ENCODE measurements around the gene TMOD1.

Gene TMOD1

DNA sequence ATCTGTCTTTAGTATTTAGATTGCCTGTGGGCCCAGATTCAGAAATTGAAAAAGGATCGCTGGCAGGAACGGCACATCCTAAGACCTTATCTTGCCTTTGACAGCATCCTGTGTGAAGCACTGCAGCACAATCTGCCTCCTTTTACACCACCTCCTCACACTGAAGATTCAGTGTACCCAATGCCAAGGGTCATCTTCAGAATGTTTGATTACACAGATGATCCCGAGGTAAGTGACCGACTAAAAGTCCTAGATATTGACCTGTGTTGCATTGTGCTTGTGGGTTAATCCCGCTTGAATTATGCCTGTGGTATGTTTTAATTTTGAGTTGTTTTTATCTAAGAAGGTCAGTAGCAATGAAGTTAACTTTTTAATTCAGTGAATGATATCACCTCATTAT is 146.5 kb downstream of the TMOD1 start:
- no peak for DNase-seq

Data from activated naive CD4-positive, alpha-beta T cell (primary cell).